Thyroid gland (tissue), 4 donors: ENCODE data around the gene PYROXD2.

Experiments used
- CTCF ChIP-seq, 6 experiments: fragments of 200-600 bp in 3 of 6; fragments of 450-650 bp in 3 of 6; sonication (generic) in 3 of 6; IDR thresholded peaks; one replicate each; pipeline ENCODE4 v1.5.1; 2016 to 2019; ENCODE audit warnings: antibody characterized with exemption in 6 of 6, mild to moderate bottlenecking in 2 of 6, inconsistent platforms in 1 of 6, moderate library complexity in 1 of 6
- POLR2A ChIP-seq, 2 donors: fragments of 450-650 bp; IDR thresholded peaks; one replicate each; pipeline ENCODE4 v1.6.1; 2017; ENCODE audit warnings: antibody characterized with exemption in 2 of 2, mild to moderate bottlenecking in 2 of 2, moderate library complexity in 1 of 2

- TF ChIP-seq CTCF (IDR thresholded peaks at IDR 0.05) = no peak
- TF ChIP-seq POLR2A (IDR thresholded peaks at IDR 0.05) = no peak
Measured at GRCh38 chr10:98433881-98434732, 19.1 kb upstream of the PYROXD2 start.
